Loucy (cell line): ENCODE data around the gene UQCRC1.

Experiments used
- H2AFZ ChIP-seq: fragments of 200-600 bp; sonication (generic); 2 replicates; pipeline ENCODE4 v1.6.0; 2016; ENCODE audit warnings: antibody characterized with exemption, mild to moderate bottlenecking, low read length, moderate library complexity
- H3F3A ChIP-seq: fragments of 200-600 bp; 2 replicates; pipeline ENCODE4 v1.6.0; 2016; ENCODE audit warnings: antibody characterized with exemption, low read depth, mild to moderate bottlenecking
- H3K27me3 ChIP-seq: fragments of 200-600 bp; sonication (generic); 2 replicates; pipeline ENCODE4 v1.6.1; 2014; ENCODE audit warnings: low read length, mild to moderate bottlenecking; ENCODE audit not compliant: insufficient read depth, poor library complexity, severe bottlenecking
- H3K36me3 ChIP-seq: fragments of 200-600 bp; sonication (generic); 2 replicates; pipeline ENCODE4 v1.6.1; 2016; ENCODE audit warnings: low read length; ENCODE audit not compliant: insufficient read depth
- H3K4me1 ChIP-seq: fragments of 200-600 bp; sonication (generic); 2 replicates; pipeline ENCODE4 v1.5.1; 2014; ENCODE audit warnings: low read length, mild to moderate bottlenecking; ENCODE audit not compliant: insufficient read depth, poor library complexity, severe bottlenecking
- H3K4me2 ChIP-seq: fragments of 200-600 bp; sonication (generic); 2 replicates; pipeline ENCODE4 v1.6.0; 2014; ENCODE audit warnings: antibody characterized with exemption, low read length, low read depth, mild to moderate bottlenecking; ENCODE audit not compliant: poor library complexity, severe bottlenecking
- H3K4me3 ChIP-seq: fragments of 200-600 bp; sonication (generic); 2 replicates; pipeline ENCODE4 v1.5.1; 2014; ENCODE audit warnings: low read length, mild to moderate bottlenecking, mixed read lengths; ENCODE audit not compliant: poor library complexity, severe bottlenecking
- H3K79me2 ChIP-seq: fragments of 200-600 bp; sonication (generic); 2 replicates; pipeline ENCODE4 v1.6.1; 2014; ENCODE audit warnings: low read length; ENCODE audit not compliant: insufficient read depth
- H3K9ac ChIP-seq: fragments of 200-600 bp; sonication (generic); 2 replicates; pipeline ENCODE4 v1.6.0; 2014; ENCODE audit warnings: mild to moderate bottlenecking, low read depth, low read length, moderate library complexity; ENCODE audit not compliant: poor library complexity, severe bottlenecking
- H3K9me2 ChIP-seq: fragments of 200-600 bp; sonication (generic); replicated peaks from 2 replicates; pipeline ENCODE4 v1.6.1; 2016; ENCODE audit warnings: low read depth, low read length, mixed read lengths
- H3K9me3 ChIP-seq: fragments of 200-600 bp; sonication (generic); 2 replicates; pipeline ENCODE4 v1.6.1; 2014; ENCODE audit warnings: mild to moderate bottlenecking, antibody characterized with exemption, low read length, low read depth; ENCODE audit not compliant: insufficient read depth
- H4K20me1 ChIP-seq: fragments of 200-600 bp; sonication (generic); 2 replicates; pipeline ENCODE4 v1.6.0; 2014; ENCODE audit warnings: antibody characterized with exemption, low read length, mild to moderate bottlenecking; ENCODE audit not compliant: insufficient read depth, poor library complexity, severe bottlenecking
- EZH2phosphoT487 ChIP-seq: fragments of 200-600 bp; IDR thresholded peaks from 2 replicates; pipeline ENCODE4 v1.6.1; 2018; ENCODE audit warnings: antibody characterized with exemption, mild to moderate bottlenecking, moderate library complexity, borderline replicate concordance
- TF ChIP-seq, protein P1 (sequence below): fragments of 200-600 bp; sonication (generic); conservative IDR thresholded peaks from 2 replicates; pipeline ENCODE4 v1.5.1; 2014; ENCODE audit warnings: mild to moderate bottlenecking, antibody characterized with exemption, low read length

The UQCRC1 gene

DNA sequence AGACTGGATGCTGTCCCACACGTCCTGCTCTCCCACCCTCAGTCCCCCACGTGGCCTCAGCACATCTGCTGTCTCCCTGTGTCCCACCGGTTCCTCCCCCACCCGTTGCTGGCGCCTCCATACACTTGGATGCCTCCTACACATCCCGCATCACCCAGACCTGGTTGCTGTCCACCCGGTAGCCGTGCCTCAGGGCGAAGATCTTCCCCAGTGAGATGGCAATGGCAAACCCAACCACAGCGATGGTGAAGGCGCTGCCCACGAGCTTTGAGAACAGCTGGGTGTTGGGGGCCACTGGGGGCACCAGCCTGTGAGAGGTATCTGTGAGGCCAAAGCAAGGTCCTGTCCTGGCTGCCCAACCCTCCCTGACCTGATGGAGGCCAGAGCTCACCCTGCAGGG lies 21.4 kb upstream of the UQCRC1 start:
- Histone ChIP-seq H3F3A (no peaks in the 10 kb centered on the region), H3K4me3 (no peak overlapping the region), H2AFZ (no peak overlapping the region), H3K9me3 (no peaks in the 10 kb centered on the region), H3K9ac (no peak overlapping the region), H4K20me1 (peaks cover 18% of the 10 kb centered on the region), H3K79me2 (peaks cover 35% of the 10 kb centered on the region), H3K36me3 (peaks cover 47% of the 10 kb centered on the region; the same call in 1 of the 2 replicates), H3K9me2 (no peaks in the 10 kb centered on the region), H3K4me1 (peaks cover 13% of the 10 kb centered on the region), H3K4me2 (no peak overlapping the region), H3K27me3 (no peaks in the 10 kb centered on the region)
- TF ChIP-seq EZH2phosphoT487: no peak
- TF ChIP-seq, protein P1, sequence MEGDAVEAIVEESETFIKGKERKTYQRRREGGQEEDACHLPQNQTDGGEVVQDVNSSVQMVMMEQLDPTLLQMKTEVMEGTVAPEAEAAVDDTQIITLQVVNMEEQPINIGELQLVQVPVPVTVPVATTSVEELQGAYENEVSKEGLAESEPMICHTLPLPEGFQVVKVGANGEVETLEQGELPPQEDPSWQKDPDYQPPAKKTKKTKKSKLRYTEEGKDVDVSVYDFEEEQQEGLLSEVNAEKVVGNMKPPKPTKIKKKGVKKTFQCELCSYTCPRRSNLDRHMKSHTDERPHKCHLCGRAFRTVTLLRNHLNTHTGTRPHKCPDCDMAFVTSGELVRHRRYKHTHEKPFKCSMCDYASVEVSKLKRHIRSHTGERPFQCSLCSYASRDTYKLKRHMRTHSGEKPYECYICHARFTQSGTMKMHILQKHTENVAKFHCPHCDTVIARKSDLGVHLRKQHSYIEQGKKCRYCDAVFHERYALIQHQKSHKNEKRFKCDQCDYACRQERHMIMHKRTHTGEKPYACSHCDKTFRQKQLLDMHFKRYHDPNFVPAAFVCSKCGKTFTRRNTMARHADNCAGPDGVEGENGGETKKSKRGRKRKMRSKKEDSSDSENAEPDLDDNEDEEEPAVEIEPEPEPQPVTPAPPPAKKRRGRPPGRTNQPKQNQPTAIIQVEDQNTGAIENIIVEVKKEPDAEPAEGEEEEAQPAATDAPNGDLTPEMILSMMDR: no peak

DNA sequence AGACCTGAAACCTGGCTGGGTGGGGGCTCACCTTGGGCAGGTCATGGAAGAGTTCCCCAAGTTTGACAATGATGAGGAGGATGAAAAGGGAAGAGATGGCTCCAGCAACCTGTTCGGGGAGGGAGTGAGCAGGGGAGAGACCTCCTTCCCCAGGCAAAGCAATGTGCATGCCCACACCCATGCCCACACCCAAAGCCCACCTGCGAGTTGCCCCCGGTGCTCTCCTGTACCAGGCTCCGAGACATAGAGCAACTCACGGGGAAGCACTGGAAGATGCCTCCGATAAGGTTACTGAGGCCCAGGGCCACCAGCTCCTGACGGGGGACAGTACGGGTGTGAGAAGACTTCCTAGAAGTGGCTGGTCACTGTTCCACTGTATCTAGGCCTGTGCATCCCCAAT lies 21.0 kb upstream of the UQCRC1 start:
- Histone ChIP-seq H3K4me3 (no peak overlapping the region), H3K9me2 (no peaks in the 10 kb centered on the region), H3K36me3 (peaks cover 47% of the 10 kb centered on the region; the same call in 1 of the 2 replicates), H3K27me3 (no peaks in the 10 kb centered on the region), H4K20me1 (peaks cover 18% of the 10 kb centered on the region), H3K9ac (no peak overlapping the region), H3K79me2 (peaks cover 35% of the 10 kb centered on the region), H3K4me1 (peaks cover 13% of the 10 kb centered on the region), H3K9me3 (no peaks in the 10 kb centered on the region), H3F3A (no peaks in the 10 kb centered on the region), H3K4me2 (no peak overlapping the region), H2AFZ (no peak overlapping the region)
- no peak for TF ChIP-seq EZH2phosphoT487
- TF ChIP-seq, protein P1: no peak

DNA sequence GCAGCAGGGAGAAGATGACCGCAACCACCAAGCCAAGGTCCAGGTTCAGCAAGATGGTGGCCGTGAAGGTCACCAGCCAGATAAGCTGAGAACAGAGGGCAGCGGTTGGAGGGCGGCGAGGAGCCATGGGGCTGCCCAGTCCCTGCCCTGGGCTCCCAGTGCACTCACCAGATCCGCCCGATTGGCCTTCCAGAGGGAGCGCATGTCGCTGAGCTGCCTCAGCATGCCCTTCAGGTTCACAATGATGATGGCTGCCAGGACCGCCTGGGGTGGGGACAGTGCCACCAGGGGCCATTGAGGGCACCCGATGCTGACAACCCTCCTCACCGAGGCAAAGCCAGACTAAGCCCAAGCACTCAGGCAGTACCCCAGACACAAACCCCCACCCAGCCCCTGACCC lies 20.4 kb upstream of the UQCRC1 start:
- TF ChIP-seq, protein P1: no peak
- no peak for TF ChIP-seq EZH2phosphoT487
- no peak overlapping the region for H3K9ac ChIP-seq
- H3K27me3 ChIP-seq: no peaks in the 10 kb centered on the region
- H3K4me1 ChIP-seq: peaks cover 18% of the 10 kb centered on the region
- peaks cover 31% of the 10 kb centered on the region for H3K79me2 ChIP-seq
- H2AFZ ChIP-seq: no peak overlapping the region
- peaks cover 47% of the 10 kb centered on the region; the same call in 1 of the 2 replicates for H3K36me3 ChIP-seq
- no peaks in the 10 kb centered on the region for H3K9me2 ChIP-seq
- no peak overlapping the region for H3K4me3 ChIP-seq
- H3K4me2 ChIP-seq: no peak overlapping the region
- no peaks in the 10 kb centered on the region for H3K9me3 ChIP-seq
- no peaks in the 10 kb centered on the region for H3F3A ChIP-seq
- peaks cover 18% of the 10 kb centered on the region for H4K20me1 ChIP-seq
